ENCODE results near the gene NEUROD6.

DNA sequence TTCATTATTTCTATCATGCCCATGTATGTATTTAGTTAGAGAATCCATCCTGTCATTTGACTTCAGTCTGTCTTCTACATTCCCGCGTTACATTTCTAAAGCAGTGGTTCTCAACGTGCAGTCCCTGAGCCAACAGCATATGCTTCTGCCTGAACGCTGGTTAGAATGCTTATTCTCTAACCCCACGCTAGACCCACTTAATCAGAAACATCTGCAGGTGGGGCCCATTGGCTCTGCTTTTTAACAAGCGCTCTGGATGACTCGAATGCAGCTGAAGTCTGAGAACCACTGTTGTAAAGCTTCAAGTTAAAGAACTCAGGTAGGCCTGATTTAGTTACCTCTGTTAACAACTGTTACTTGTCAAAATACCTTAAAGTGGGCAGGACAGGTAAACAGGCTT lies 38.2 kb downstream of the NEUROD6 start:
- TF ChIP-seq RAD21 (IDR thresholded peaks at IDR 0.05) = no peak
- TF ChIP-seq, protein P1, sequence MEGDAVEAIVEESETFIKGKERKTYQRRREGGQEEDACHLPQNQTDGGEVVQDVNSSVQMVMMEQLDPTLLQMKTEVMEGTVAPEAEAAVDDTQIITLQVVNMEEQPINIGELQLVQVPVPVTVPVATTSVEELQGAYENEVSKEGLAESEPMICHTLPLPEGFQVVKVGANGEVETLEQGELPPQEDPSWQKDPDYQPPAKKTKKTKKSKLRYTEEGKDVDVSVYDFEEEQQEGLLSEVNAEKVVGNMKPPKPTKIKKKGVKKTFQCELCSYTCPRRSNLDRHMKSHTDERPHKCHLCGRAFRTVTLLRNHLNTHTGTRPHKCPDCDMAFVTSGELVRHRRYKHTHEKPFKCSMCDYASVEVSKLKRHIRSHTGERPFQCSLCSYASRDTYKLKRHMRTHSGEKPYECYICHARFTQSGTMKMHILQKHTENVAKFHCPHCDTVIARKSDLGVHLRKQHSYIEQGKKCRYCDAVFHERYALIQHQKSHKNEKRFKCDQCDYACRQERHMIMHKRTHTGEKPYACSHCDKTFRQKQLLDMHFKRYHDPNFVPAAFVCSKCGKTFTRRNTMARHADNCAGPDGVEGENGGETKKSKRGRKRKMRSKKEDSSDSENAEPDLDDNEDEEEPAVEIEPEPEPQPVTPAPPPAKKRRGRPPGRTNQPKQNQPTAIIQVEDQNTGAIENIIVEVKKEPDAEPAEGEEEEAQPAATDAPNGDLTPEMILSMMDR (IDR thresholded peaks at IDR 0.05; ENCODE audit: low read depth, low read length, missing input control) = no peak
- TF ChIP-seq, protein P2, sequence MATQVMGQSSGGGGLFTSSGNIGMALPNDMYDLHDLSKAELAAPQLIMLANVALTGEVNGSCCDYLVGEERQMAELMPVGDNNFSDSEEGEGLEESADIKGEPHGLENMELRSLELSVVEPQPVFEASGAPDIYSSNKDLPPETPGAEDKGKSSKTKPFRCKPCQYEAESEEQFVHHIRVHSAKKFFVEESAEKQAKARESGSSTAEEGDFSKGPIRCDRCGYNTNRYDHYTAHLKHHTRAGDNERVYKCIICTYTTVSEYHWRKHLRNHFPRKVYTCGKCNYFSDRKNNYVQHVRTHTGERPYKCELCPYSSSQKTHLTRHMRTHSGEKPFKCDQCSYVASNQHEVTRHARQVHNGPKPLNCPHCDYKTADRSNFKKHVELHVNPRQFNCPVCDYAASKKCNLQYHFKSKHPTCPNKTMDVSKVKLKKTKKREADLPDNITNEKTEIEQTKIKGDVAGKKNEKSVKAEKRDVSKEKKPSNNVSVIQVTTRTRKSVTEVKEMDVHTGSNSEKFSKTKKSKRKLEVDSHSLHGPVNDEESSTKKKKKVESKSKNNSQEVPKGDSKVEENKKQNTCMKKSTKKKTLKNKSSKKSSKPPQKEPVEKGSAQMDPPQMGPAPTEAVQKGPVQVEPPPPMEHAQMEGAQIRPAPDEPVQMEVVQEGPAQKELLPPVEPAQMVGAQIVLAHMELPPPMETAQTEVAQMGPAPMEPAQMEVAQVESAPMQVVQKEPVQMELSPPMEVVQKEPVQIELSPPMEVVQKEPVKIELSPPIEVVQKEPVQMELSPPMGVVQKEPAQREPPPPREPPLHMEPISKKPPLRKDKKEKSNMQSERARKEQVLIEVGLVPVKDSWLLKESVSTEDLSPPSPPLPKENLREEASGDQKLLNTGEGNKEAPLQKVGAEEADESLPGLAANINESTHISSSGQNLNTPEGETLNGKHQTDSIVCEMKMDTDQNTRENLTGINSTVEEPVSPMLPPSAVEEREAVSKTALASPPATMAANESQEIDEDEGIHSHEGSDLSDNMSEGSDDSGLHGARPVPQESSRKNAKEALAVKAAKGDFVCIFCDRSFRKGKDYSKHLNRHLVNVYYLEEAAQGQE (IDR thresholded peaks at IDR 0.05) = no peak
- TF ChIP-seq, protein P3, sequence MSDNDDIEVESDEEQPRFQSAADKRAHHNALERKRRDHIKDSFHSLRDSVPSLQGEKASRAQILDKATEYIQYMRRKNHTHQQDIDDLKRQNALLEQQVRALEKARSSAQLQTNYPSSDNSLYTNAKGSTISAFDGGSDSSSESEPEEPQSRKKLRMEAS (IDR thresholded peaks at IDR 0.05) = no peak
- no peak for TF ChIP-seq JUND (IDR thresholded peaks at IDR 0.05)
- TF ChIP-seq GABPA (IDR thresholded peaks at IDR 0.05 in 1 of 2, conservative IDR thresholded peaks at IDR 0.05 in 1 of 2) = no peak
- no peak for TF ChIP-seq HNF4G (IDR thresholded peaks at IDR 0.05)
- no peak for TF ChIP-seq TAF1 (conservative IDR thresholded peaks at IDR 0.05)
- TF ChIP-seq, protein P4, sequence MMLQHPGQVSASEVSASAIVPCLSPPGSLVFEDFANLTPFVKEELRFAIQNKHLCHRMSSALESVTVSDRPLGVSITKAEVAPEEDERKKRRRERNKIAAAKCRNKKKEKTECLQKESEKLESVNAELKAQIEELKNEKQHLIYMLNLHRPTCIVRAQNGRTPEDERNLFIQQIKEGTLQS (IDR thresholded peaks at IDR 0.05) = no peak
- TF ChIP-seq, protein P5, sequence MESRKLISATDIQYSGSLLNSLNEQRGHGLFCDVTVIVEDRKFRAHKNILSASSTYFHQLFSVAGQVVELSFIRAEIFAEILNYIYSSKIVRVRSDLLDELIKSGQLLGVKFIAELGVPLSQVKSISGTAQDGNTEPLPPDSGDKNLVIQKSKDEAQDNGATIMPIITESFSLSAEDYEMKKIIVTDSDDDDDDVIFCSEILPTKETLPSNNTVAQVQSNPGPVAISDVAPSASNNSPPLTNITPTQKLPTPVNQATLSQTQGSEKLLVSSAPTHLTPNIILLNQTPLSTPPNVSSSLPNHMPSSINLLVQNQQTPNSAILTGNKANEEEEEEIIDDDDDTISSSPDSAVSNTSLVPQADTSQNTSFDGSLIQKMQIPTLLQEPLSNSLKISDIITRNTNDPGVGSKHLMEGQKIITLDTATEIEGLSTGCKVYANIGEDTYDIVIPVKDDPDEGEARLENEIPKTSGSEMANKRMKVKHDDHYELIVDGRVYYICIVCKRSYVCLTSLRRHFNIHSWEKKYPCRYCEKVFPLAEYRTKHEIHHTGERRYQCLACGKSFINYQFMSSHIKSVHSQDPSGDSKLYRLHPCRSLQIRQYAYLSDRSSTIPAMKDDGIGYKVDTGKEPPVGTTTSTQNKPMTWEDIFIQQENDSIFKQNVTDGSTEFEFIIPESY (IDR thresholded peaks at IDR 0.05) = no peak
- TF ChIP-seq EGR1 (IDR thresholded peaks at IDR 0.05; ENCODE audit: low read depth in 2 of 2) = no peak
